Fibroblast of skin of right biceps (primary cell): ENCODE data around the gene TUSC2.

Source experiments
- DNase-seq: peaks from one replicate; pipeline ENCODE4 v3.0.0-alpha.2; 2013

TUSC2 gene

GRCh38 chr3:50327943-50328691, at the start of gene TUSC2:
Gene TUSC2, minus strand, starts transcription at chr3:50328223. Its CDS starts 124 bp downstream, at chr3:50328099.
- DNase-seq: peak; percentile 94

GRCh38 chr3:50375258-50375931, 47.4 kb upstream of the TUSC2 start:
- no peak for DNase-seq

GRCh38 chr3:50374363-50375257, 46.6 kb upstream of the TUSC2 start:
- DNase-seq: no peak

- DNase-seq: no peak
Measured at GRCh38 chr3:50373146-50374051, 45.4 kb upstream of the TUSC2 start.

- no peak for DNase-seq
Measured at GRCh38 chr3:50372349-50372748, 44.3 kb upstream of the TUSC2 start.

- DNase-seq: peak; percentile 18
Measured at GRCh38 chr3:50371133-50371685, 43.2 kb upstream of the TUSC2 start.

GRCh38 chr3:50370594-50370993, 42.6 kb upstream of the TUSC2 start:
- peak; percentile 55 for DNase-seq

- no peak for DNase-seq
Measured at GRCh38 chr3:50369012-50369670, 41.1 kb upstream of the TUSC2 start.

GRCh38 chr3:50365842-50366220, 37.8 kb upstream of the TUSC2 start:
- no peak for DNase-seq

GRCh38 chr3:50365080-50365841, 37.2 kb upstream of the TUSC2 start:
- peak; percentile 59 for DNase-seq

- peak; percentile 28 for DNase-seq
Measured at GRCh38 chr3:50364573-50365079, 36.6 kb upstream of the TUSC2 start.

GRCh38 chr3:50359760-50360110, 31.7 kb upstream of the TUSC2 start:
- no peak for DNase-seq

- DNase-seq: peak; percentile 99
Measured at GRCh38 chr3:50358911-50359759, 31.1 kb upstream of the TUSC2 start, which contains the start of gene TMEM115. Gene TMEM115, minus strand, starts transcription at chr3:50359521. Its CDS starts 458 bp downstream, at chr3:50359063.

- no peak for DNase-seq
Measured at GRCh38 chr3:50358355-50358910, 30.4 kb upstream of the TUSC2 start.

GRCh38 chr3:50357481-50357880, 29.5 kb upstream of the TUSC2 start:
- no peak for DNase-seq

GRCh38 chr3:50356553-50356952, 28.5 kb upstream of the TUSC2 start:
- DNase-seq: no peak

GRCh38 chr3:50355829-50356552, 28.0 kb upstream of the TUSC2 start:
- DNase-seq: no peak

- no peak for DNase-seq
Measured at GRCh38 chr3:50354850-50355249, 26.8 kb upstream of the TUSC2 start.
